T-cell (primary cell): ENCODE measurements around the gene CPNE6. TPM values are rescaled to one million over a fixed set of nuclear protein-coding genes. Genes with fewer than 3 reads are reported as not detected.

Experiments
- ATAC-seq, 4 experiments: fragments of 200-7000 bp in 3 of 4; fragments of 150-1000 bp in 1 of 4; cut with Tn5 transposase; replicated peaks in 1 of 4; 1 replicate in 3 of 4; 2 replicates in 1 of 4; pipeline ENCODE4 v1.10.0; 2021; ENCODE audit warnings: moderate library complexity in 3 of 4, mild to moderate bottlenecking in 2 of 4, moderate number of reproducible peaks in 1 of 4
- CTCF ChIA-PET, 2 donors: fragments of 300-600 bp; sonication (Branson Sonifier 250); formaldehyde crosslinking; loops; one replicate each; lab custom pipeline; 2022; ENCODE audit warnings: antibody characterized with exemption in 2 of 2; lab: Charles Lee
- POLR2A ChIA-PET, 2 donors: fragments of 300-600 bp; sonication (Branson Sonifier 250); formaldehyde crosslinking; loops; one replicate each; lab custom pipeline; 2022; ENCODE audit warnings: antibody characterized with exemption in 2 of 2; lab: Charles Lee
- DNase-seq, 35 experiments: peaks; one replicate each; pipeline versions ENCODE4 v3.0.0 to v3.0.0-alpha.2; 2013 to 2023
- H3K27ac ChIP-seq: one replicate; pipeline ENCODE4 v1.5.1; 2013; ENCODE audit warnings: low read length
- H3K27me3 ChIP-seq, 2 experiments: replicated peaks in 1 of 2; 1 replicate in 1 of 2; 2 replicates in 1 of 2; pipeline versions ENCODE4 v1.6.1 to v1.7.0; 2013; ENCODE audit warnings: low read length in 1 of 2, mixed read lengths in 1 of 2; ENCODE audit not compliant: control insufficient read depth in 2 of 2, insufficient read depth in 2 of 2; ENCODE audit errors: extremely low read depth in 1 of 2
- H3K36me3 ChIP-seq, 2 donors: 1 replicate in 1 of 2; 2 replicates in 1 of 2; pipeline versions ENCODE4 v1.6.1 to v1.7.0; 2013; ENCODE audit warnings: low read length in 1 of 2; ENCODE audit not compliant: control insufficient read depth in 2 of 2, insufficient read depth in 1 of 2; ENCODE audit errors: extremely low read depth in 1 of 2
- H3K4me1 ChIP-seq, 2 experiments: 1 replicate in 1 of 2; 2 replicates in 1 of 2; pipeline versions ENCODE4 v1.6.1 to v1.7.0; 2013; ENCODE audit warnings: low read length in 2 of 2, mixed read lengths in 1 of 2; ENCODE audit not compliant: insufficient read depth in 2 of 2, control insufficient read depth in 1 of 2; ENCODE audit errors: extremely low read depth in 1 of 2
- H3K4me3 ChIP-seq, 2 donors: 1 replicate in 1 of 2; 2 replicates in 1 of 2; pipeline versions ENCODE4 v1.5.1 to v1.7.0; 2013; ENCODE audit warnings: mild to moderate bottlenecking in 2 of 2, low read length in 1 of 2, moderate library complexity in 1 of 2; ENCODE audit not compliant: control insufficient read depth in 1 of 2; ENCODE audit errors: extremely low read depth in 1 of 2
- H3K9me3 ChIP-seq: 2 replicates; pipeline ENCODE4 v1.7.0; 2013
- H3K27ac Mint-ChIP-seq, 2 donors: one replicate each; pipeline ENCODE4 v1.8.0; 2020 to 2021; ENCODE audit warnings: mild to moderate bottlenecking in 2 of 2, mixed read lengths in 2 of 2
- H3K27me3 Mint-ChIP-seq, 2 donors: one replicate each; pipeline ENCODE4 v1.8.0; 2021 to 2022; ENCODE audit warnings: mixed read lengths in 2 of 2
- H3K36me3 Mint-ChIP-seq: one replicate; pipeline ENCODE4 v1.8.0; 2021; ENCODE audit warnings: mixed read lengths
- H3K4me1 Mint-ChIP-seq, 3 donors: one replicate each; pipeline ENCODE4 v1.8.0; 2020 to 2022; ENCODE audit warnings: mixed read lengths in 3 of 3, mild to moderate bottlenecking in 1 of 3
- H3K4me3 Mint-ChIP-seq, 3 donors: one replicate each; pipeline ENCODE4 v1.8.0; 2020 to 2022; ENCODE audit warnings: mild to moderate bottlenecking in 3 of 3, mixed read lengths in 3 of 3, moderate library complexity in 3 of 3
- H3K9me3 Mint-ChIP-seq, 3 donors: one replicate each; pipeline ENCODE4 v1.8.0; 2020 to 2022; ENCODE audit warnings: mixed read lengths in 3 of 3
- WGBS: methylation state at CpG from one replicate; pipeline ENCODE4 v1.1.5; 2013; ENCODE audit warnings: missing lambda C conversion rate; ENCODE audit not compliant: insufficient coverage; 5-methylcytosine and 5-hydroxymethylcytosine counted together
- total RNA-seq, 35 experiments: library from RNA in 6 of 35; stranded (reverse) in 6 of 35; fragments of 120-200 nt in 1 of 35; gene quantifications; one replicate each; pipeline versions ENCODE4 v1.2.1 to v1.2.4 and lab custom pipeline; 2013 to 2026

CPNE6 gene
- total RNA-seq, 5 donors from 2014 or later (not counting 1 experiment from before 2014, with no cell fraction given), result not detected

DNA sequence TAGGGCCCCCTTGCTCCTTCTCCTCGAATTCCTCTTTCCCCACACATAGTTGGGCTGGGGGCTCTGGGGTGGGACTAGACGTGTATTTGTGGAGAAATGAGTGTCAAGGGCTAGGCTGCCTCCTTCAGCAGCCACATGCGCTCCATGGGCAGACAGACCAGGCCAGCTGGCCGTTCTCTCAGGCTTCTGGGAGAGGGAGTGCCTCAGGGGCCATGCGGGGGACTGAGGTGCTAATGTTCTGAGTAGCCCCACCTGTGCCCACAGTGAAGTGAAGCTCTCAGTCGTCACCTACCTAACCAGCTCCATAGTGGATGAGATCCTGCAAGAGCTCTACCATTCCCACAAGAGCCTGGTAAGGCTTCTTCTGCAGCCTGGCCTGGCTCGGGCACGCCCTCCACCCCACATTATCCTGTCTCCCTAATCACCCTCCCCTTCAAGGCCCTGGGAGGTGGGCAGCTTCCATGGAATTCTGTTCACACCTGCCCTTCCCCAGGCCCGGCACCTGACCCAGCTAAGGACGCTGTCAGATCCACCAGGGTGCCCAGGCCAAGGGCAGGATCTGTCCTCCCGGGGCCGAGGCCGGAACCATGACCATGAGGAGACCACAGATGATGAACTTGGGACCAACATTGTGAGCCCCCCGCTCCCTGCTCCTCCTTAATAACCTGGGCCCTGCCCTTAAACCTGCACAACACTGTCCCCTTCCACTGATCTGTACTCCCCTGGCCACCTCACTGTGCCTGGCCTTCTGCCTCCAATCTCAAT lies 9.0 kb upstream of the CPNE6 start:
- DNase-seq (no peak), ATAC-seq (no peak)
- 87% methylated on average over 11 of the region's 14 CpGs for WGBS
- H3K4me1 Mint-ChIP-seq, result no peaks in the 10 kb centered on the region
- H3K27me3 ChIP-seq, result peaks cover 0 to 13% of the 10 kb centered on the region in 2 experiments
- no peaks in the 10 kb centered on the region for H3K27me3 Mint-ChIP-seq
- H3K36me3 ChIP-seq, result no peaks in the 10 kb centered on the region
- H3K4me3 ChIP-seq, result no peak overlapping the region
- no peak overlapping the region for H3K27ac Mint-ChIP-seq
- H3K36me3 Mint-ChIP-seq, result no peaks in the 10 kb centered on the region
- no peaks in the 10 kb centered on the region for H3K9me3 ChIP-seq
- ChIA-PET POLR2A (no interaction called here), CTCF (interaction anchor here in 1 of 2 donors (0.5 kb wide), 1 partner anchor 29 kb away, joined by 3 read pairs; no protein-coding TSS in a partner anchor)
- H3K27ac ChIP-seq, result no peak overlapping the region
- H3K4me3 Mint-ChIP-seq, result no peak overlapping the region
- no peaks in the 10 kb centered on the region for H3K9me3 Mint-ChIP-seq
- H3K4me1 ChIP-seq, result no peaks in the 10 kb centered on the region

DNA sequence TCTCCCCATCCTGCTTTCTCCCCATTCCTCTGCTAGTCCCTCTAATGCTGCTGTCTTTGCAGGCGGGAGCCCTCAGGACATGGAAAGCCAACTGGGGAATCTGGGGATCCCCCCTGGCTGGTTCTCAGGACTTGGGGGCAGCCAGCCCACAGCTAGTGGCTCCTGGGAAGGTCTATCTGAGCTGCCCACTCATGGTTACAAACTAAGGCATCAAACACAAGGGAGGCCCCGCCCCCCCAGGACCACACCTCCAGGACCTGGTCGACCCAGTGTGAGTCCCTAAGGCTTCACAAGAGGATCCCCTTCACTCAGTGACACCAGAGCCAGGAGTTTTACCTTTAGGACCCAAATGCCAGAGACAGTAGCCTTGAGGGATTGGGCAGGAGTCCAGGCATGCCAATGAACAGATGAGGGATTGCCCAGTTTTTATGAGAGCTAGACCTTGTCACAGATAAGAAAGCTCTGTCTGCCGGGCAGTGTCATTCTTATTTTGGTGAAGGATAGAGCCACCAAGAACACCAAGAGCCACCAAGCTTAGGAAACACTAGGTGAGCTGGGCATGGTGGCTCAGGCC lies 8.0 kb upstream of the CPNE6 start:
- 95% methylated on average over 2 of the region's 4 CpGs for WGBS
- no peaks in the 10 kb centered on the region for H3K4me1 ChIP-seq
- ChIA-PET POLR2A (interaction anchor here in 1 of 2 donors (0.7 kb wide), 1 partner anchor 31 kb away, joined by 6 read pairs; no protein-coding TSS in a partner anchor), CTCF (no interaction called here)
- Mint-ChIP-seq H3K4me1 (no peaks in the 10 kb centered on the region), H3K9me3 (no peaks in the 10 kb centered on the region), H3K36me3 (no peaks in the 10 kb centered on the region), H3K27me3 (no peaks in the 10 kb centered on the region), H3K4me3 (no peak overlapping the region), H3K27ac (no peak overlapping the region)
- H3K27me3 ChIP-seq, result peaks cover 0 to 18% of the 10 kb centered on the region in 2 experiments
- ATAC-seq (no peak), DNase-seq (no peak)
- H3K36me3 ChIP-seq, result no peaks in the 10 kb centered on the region
- H3K4me3 ChIP-seq, result no peak overlapping the region
- H3K9me3 ChIP-seq, result no peaks in the 10 kb centered on the region
- no peak overlapping the region for H3K27ac ChIP-seq

DNA sequence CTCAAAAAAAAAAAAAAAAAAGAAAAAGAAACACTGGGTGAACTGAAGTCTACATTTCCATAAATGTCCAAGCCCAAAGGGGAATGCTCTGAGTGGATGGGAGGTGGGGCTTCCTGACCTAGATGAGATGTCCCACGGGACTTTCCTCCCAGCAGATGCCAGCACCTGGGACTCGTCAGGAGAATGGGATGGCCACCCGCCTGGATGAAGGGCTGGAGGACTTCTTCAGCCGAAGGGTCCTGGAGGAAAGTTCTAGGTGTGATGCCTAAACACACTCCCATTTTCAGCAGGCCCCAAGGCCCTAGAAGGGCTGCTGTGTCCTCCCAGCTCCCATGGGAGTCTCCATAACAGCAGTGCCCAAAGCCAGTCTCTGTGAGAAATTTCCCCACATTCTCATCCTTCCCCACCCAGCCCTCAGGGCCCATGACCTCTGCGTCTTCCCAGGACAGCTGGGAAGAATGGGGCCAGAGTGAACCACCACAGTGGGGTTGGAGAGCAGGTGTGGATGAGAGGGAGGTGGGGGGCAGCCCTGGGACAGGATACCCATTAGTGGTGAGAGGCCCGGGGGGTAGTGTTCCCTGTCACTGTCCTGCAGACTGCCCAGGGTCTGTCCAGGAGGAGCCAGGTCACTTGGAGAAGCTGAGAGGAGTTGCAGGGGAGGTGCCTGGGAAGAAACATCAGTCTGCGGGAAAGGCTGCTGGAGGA lies 7.1 kb upstream of the CPNE6 start:
- no peak overlapping the region for H3K4me3 ChIP-seq
- H3K27ac Mint-ChIP-seq, result no peak overlapping the region
- CTCF ChIA-PET, result no interaction called here
- no peaks in the 10 kb centered on the region for H3K4me1 ChIP-seq
- H3K9me3 ChIP-seq, result no peaks in the 10 kb centered on the region
- H3K27me3 ChIP-seq, result peaks cover 0 to 26% of the 10 kb centered on the region in 2 experiments
- no peak overlapping the region for H3K27ac ChIP-seq
- no peak overlapping the region for H3K4me3 Mint-ChIP-seq
- DNase-seq, result no peak
- H3K36me3 Mint-ChIP-seq, result no peaks in the 10 kb centered on the region
- WGBS, result 95% methylated on average over 2 of the region's 7 CpGs
- no peaks in the 10 kb centered on the region for H3K27me3 Mint-ChIP-seq
- H3K9me3 Mint-ChIP-seq, result no peaks in the 10 kb centered on the region
- H3K36me3 ChIP-seq, result no peaks in the 10 kb centered on the region
- POLR2A ChIA-PET, result interaction anchor here in 1 of 2 donors (0.7 kb wide), 1 partner anchor 32 kb away, joined by 6 read pairs; no protein-coding TSS in a partner anchor
- no peak for ATAC-seq
- H3K4me1 Mint-ChIP-seq, result no peaks in the 10 kb centered on the region

DNA sequence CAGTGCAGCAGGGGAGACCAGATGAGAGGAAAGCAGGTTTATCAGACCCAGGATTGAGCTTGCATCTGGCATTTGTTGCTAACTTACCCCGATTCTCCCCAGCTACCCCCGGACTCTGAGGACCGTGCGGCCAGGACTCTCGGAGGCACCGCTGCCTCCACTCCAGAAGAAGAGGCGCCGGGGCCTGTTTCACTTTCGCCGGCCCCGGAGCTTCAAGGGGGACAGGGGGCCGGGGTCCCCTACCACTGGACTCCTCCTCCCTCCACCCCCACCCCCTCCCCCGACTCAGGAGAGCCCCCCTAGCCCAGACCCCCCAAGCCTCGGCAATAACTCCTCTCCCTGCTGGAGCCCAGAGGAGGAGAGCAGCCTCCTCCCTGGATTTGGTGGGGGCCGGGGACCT lies 6.5 kb upstream of the CPNE6 start:
- peaks cover 0 to 4% of the 10 kb centered on the region in 2 donors for H3K27me3 Mint-ChIP-seq
- ATAC-seq (no peak), DNase-seq (no peak)
- H3K27ac Mint-ChIP-seq, result no peak overlapping the region
- no peaks in the 10 kb centered on the region for H3K9me3 Mint-ChIP-seq
- H3K4me1 Mint-ChIP-seq, result no peaks in the 10 kb centered on the region
- 95% methylated on average over 6 of the region's 15 CpGs for WGBS
- CTCF ChIA-PET, result no interaction called here
- H3K9me3 ChIP-seq, result no peaks in the 10 kb centered on the region
- H3K27ac ChIP-seq, result no peak overlapping the region
- H3K4me3 Mint-ChIP-seq, result no peak overlapping the region
- H3K4me1 ChIP-seq, result no peaks in the 10 kb centered on the region
- no peaks in the 10 kb centered on the region for H3K36me3 Mint-ChIP-seq
- no peak overlapping the region for H3K4me3 ChIP-seq
- H3K27me3 ChIP-seq, result peaks cover 0 to 28% of the 10 kb centered on the region in 2 experiments
- POLR2A ChIA-PET, result no interaction called here
- no peaks in the 10 kb centered on the region for H3K36me3 ChIP-seq

DNA sequence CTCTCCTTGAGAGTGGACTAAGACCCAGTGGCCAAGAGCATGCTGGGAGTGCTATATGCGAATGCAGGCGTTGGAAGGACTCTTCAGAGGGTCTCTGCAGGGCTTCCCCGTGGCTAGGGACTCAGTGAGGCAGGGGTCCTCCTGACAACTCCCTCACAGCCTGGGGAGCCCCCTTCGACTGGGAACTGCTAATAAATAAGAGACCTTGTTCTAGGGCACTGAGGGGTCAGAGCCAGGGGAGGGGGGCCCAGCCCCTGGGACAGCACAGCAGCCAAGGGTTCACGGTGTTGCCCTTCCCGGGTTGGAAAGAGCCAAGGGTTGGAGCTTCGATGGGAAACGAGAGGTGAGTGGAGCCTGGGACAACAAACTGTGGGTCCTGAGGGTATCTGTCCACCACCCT lies 6.0 kb upstream of the CPNE6 start:
- H3K27me3 Mint-ChIP-seq, result peaks cover 0 to 7% of the 10 kb centered on the region in 2 donors
- H3K9me3 Mint-ChIP-seq, result no peaks in the 10 kb centered on the region
- no peak overlapping the region for H3K4me3 Mint-ChIP-seq
- DNase-seq (no peak), ATAC-seq (no peak)
- H3K4me1 ChIP-seq, result no peaks in the 10 kb centered on the region
- no peaks in the 10 kb centered on the region for H3K36me3 ChIP-seq
- H3K27ac ChIP-seq, result no peak overlapping the region
- WGBS, result 90% methylated on average over 4 of the region's 8 CpGs
- H3K9me3 ChIP-seq, result no peaks in the 10 kb centered on the region
- H3K4me1 Mint-ChIP-seq, result no peaks in the 10 kb centered on the region
- no peak overlapping the region for H3K27ac Mint-ChIP-seq
- ChIA-PET POLR2A (no interaction called here), CTCF (no interaction called here)
- H3K4me3 ChIP-seq, result no peak overlapping the region
- H3K36me3 Mint-ChIP-seq, result no peaks in the 10 kb centered on the region
- peaks cover 0 to 31% of the 10 kb centered on the region in 2 experiments for H3K27me3 ChIP-seq

DNA sequence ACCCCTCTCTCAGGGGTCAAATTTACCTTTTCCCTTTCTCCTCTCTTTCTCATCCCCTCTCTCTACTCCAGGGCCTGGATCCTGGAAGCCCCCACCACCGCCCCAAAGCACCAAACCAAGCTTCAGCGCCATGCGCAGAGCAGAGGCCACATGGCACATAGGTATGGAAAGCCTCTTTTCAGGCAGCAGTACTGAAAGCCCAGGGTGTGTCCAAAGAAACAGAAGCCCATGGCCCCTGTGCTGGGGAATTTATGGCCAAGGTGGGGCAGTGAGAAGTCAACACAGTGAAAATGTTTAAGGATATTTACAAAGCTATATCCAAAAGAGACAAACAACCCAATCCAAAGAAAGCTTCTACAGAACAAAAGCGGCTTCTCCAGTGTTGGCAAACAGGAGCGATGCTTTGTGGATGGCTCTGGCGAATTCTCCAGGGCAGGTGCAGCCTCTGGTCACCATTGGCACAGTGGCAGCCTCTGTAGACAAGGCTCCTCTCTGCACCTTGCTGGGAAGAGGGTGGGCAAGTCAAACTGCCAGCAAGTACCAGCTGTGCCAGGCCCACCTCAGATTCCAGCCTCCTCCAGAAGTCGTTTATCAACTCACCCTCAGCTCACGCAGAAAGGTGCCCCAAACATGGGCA lies 4.7 kb upstream of the CPNE6 start:
- no peaks in the 10 kb centered on the region for H3K36me3 ChIP-seq
- no peaks in the 10 kb centered on the region for H3K4me1 Mint-ChIP-seq
- H3K27ac Mint-ChIP-seq, result no peak overlapping the region
- no peak overlapping the region for H3K4me3 Mint-ChIP-seq
- WGBS, result 87% methylated on average over 4 of the region's 8 CpGs
- no peak overlapping the region for H3K27ac ChIP-seq
- ChIA-PET POLR2A (no interaction called here), CTCF (interaction anchor here in 1 of 2 donors (0.6 kb wide), 1 partner anchor 60 kb away, joined by 3 read pairs; no protein-coding TSS in a partner anchor)
- no peaks in the 10 kb centered on the region for H3K9me3 ChIP-seq
- ATAC-seq (no peak), DNase-seq (no peak)
- H3K4me3 ChIP-seq, result no peak overlapping the region
- no peaks in the 10 kb centered on the region for H3K9me3 Mint-ChIP-seq
- peaks cover 6 to 14% of the 10 kb centered on the region in 2 donors for H3K27me3 Mint-ChIP-seq
- no peaks in the 10 kb centered on the region for H3K4me1 ChIP-seq
- H3K36me3 Mint-ChIP-seq, result no peaks in the 10 kb centered on the region
- peaks cover 0 to 38% of the 10 kb centered on the region in 2 experiments for H3K27me3 ChIP-seq
